GM12872 (cell line): ENCODE data around the gene HAUS2.

ENCODE experiments used
- CTCF ChIP-seq: IDR thresholded peaks from 3 replicates; pipeline ENCODE4 v1.5.1; 2011; ENCODE audit warnings: low read depth, mild to moderate bottlenecking, low read length, moderate library complexity; ENCODE audit not compliant: insufficient read depth

HAUS2 gene

GRCh38 chr15:42591238-42591934 is 42.7 kb downstream of the HAUS2 start:
- peak; percentile 50; the same call in 2 of the 3 replicates for TF ChIP-seq CTCF

DNA sequence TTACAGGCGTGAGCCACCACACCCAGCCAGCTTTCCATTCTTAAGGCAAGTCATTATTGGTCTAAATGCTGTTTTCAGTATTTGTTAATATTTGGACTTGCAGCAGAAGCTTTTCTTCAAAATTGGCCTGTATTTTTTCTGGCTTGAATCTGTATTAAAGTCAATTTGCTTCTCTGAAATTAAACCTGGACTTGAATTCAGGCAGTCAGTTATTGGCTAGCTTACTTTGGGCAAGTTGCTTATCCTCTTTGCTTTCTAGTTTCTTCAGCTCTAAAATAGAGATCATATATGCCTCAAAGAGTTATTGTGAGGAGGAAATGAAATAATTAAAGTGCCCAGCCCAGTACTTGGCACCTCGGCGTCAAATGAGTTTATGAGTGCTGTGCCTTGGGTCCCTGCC is 44.1 kb downstream of the HAUS2 start:
- TF ChIP-seq CTCF: no peak

DNA sequence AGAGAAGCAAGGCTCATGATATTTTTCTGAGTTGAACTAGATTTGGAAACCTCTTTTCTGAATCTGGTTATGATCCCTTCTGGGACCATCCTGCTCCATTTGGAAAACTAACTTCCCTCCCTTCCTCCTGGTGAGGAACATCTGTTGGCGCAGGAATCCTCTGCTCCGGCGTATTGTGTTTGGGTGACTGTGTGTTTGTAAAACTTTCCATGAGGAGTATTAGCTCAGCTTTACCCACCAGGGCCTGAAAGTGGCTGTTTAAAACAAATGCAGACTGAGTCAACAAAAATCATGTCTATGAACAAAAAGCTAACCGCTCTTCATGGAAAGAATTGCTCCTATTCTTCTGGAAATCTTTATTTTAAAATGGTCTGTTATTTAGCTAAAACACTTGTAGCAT is 44.5 kb downstream of the HAUS2 start:
- no peak for TF ChIP-seq CTCF

DNA sequence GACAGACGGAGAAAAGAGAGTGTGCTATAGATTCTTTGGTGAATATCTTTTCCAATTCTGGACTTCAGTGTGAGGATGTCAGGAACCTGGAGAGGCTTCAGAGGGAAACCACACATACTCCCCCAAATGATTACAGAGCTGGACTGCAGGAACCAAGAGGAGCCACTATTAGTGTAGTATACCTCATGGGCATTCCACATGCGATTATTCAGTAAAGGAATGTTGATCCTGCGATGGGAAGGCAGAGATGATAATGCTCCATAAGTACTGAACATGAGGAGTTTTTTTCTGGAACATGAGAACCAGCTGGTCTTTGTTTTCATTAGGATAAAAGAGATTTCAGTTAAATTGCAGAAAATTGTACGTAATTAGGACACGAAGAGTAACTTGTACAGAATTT is 45.5 kb downstream of the HAUS2 start:
- TF ChIP-seq CTCF: no peak

DNA sequence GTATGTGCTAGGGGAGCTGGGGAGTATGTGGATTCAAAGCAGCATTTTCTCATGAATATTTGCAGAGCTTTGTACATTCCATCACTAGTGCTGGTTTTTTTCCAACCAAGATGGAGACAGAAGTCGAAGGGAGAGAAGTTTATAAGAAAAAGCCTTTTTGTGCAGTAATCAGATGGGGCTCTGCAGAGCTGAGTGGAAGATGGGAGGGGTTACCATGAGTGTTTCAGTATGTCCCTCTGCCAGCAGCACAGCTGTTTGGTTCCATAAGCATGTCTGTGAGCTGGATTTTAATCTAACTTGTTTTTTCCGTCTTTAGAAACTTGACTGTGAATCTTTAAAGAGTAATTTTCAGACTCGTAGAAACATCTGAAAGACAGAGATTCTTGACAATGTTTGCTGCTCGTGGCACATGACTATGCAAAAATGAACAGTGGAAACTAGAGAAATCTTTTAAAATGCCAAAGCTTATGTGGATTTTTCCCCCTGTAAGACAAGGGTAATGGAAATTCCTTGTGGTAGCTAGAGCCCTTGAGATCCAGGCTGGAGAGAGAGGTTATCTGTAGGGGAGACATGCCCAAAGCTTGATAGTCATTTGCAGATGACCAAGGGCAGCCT is 47.1 kb downstream of the HAUS2 start:
- TF ChIP-seq CTCF: no peak

- TF ChIP-seq CTCF: no peak
Observed at GRCh38 chr15:42602501-42602900, 53.9 kb downstream of the HAUS2 start.

DNA sequence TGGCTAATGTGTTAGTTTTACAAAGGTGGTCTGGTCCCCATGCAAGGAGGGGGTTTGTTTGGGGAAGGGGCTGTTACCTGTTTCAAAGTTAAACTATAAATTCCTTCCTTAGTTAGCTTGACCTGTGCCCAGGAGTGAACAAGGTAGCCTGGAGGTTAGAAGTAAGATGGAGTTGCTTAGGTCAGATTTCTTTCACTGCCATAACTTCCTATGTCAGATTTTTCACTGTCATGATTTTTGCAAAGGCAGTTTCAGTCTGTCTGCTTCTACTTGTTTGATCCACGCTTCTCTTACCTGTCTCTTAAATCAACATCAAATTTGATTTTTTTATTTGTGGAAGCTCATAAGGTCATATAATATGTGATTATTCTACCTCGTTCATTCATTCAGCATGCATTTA is 55.3 kb downstream of the HAUS2 start:
- TF ChIP-seq CTCF: no peak
